Right lobe of liver (tissue), 6 donors: Measurements from ENCODE around the gene CDC20. TPM values are rescaled to one million over a fixed set of nuclear protein-coding genes. Genes with fewer than 3 reads are reported as not detected.

Experiments used
- ATAC-seq, 4 donors: fragments of 200-7000 bp; cut with Tn5 transposase; one replicate each; pipeline ENCODE4 v1.9.1; 2020; ENCODE audit warnings: mild to moderate bottlenecking in 4 of 4, moderate library complexity in 4 of 4
- DNase-seq, 3 donors: peaks; one replicate each; pipeline ENCODE4 v3.0.0-alpha.2; 2020
- H3K27ac ChIP-seq, 3 donors: fragments of 200-600 bp; one replicate each; pipeline ENCODE4 v1.8.0; 2022
- H3K27me3 ChIP-seq, 2 donors: fragments of 200-600 bp; one replicate each; pipeline ENCODE4 v1.8.0; 2022
- H3K36me3 ChIP-seq, 4 donors: fragments of 200-600 bp; sonication (generic) in 1 of 4; one replicate each; pipeline versions ENCODE4 v1.5.1 to v1.8.0; 2017 to 2022; ENCODE audit warnings: control low read depth in 1 of 4
- H3K4me1 ChIP-seq, 4 donors: fragments of 200-600 bp; sonication (generic) in 1 of 4; one replicate each; pipeline versions ENCODE4 v1.5.1 to v1.8.0; 2017 to 2022; ENCODE audit warnings: control low read depth in 1 of 4
- H3K4me3 ChIP-seq, 3 donors: fragments of 200-600 bp; one replicate each; pipeline ENCODE4 v1.8.0; 2022
- H3K9me3 ChIP-seq, 4 donors: fragments of 200-600 bp; sonication (generic) in 1 of 4; one replicate each; pipeline versions ENCODE4 v1.5.1 to v1.8.0; 2017 to 2022; ENCODE audit warnings: control low read depth in 1 of 4
- CTCF ChIP-seq, 4 donors: fragments of 200-600 bp in 3 of 4; fragments of 450-650 bp in 1 of 4; IDR thresholded peaks; one replicate each; pipeline versions ENCODE4 v1.5.1 to v1.8.0; 2016 to 2022; ENCODE audit warnings: antibody characterized with exemption in 4 of 4, mild to moderate bottlenecking in 2 of 4
- POLR2A ChIP-seq: fragments of 450-650 bp; IDR thresholded peaks from one replicate; pipeline ENCODE4 v1.6.1; 2017; ENCODE audit warnings: antibody characterized with exemption, mild to moderate bottlenecking
- whole genome bisulfite sequencing: methylation state at CpG from one replicate; pipeline ENCODE4 v1.1.6; 2018; ENCODE audit warnings: low coverage, low lambda C conversion rate; ENCODE audit not compliant: insufficient coverage; ENCODE audit errors: missing lambda C conversion rate; 5-methylcytosine and 5-hydroxymethylcytosine counted together
- intact Hi-C, 2 donors: fragments of 100-400 bp; cut with DNase I; formaldehyde crosslinking; loops; one replicate each; pipeline versions ENCODE4 v1.11.2 to v1.14.1; 2022
- total RNA-seq, 6 experiments: library from RNA; depleted of rRNA in 2 of 6; stranded (reverse); fragments of >200 nt in 2 of 6; fragmentation: NEBNext Ultra II Directional in 3 of 6; extraction: Animal tissue kit (Norgen Biotek cat#: 25700) in 3 of 6; gene quantifications; one replicate each; pipeline versions ENCODE4 v1.1.0 to v1.2.4, GENCODE V29; 2016 to 2023
- donor health status: DM: no; HTN: yes; CAD: no.
- donor health status: DM: no; HTN: no; CAD: no.
- donor health status: DM: no; HTN: no; CAD: no.
- donor health status: DM: no; HTN: yes; CAD: no.
- donor health status: DM: no; HTN: yes; CAD: no.

The CDC20 gene
- total RNA-seq, 6 experiments from 2014 or later: 0.49 to 5.3 (median 2.3) TPM; not detected in 1

DNA sequence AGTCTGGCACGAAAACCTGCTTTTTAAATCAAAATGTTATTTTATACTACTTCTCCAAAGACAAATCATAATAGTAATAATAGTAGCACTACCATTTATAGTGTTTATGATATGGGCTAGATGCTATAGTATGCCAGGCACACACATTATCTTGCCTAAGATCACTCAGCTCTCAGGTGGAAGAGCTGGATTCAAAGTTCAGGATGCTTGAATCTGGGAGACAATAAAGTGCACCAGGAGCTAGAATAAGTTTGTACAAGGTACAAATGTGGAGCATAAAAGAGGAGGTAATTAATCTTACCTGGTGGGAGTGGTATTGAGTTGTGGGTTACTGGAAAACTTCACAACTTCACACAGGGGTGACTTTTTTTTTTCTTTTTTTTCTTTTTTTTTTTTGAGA, 19.1 kb downstream of the CDC20 start:
- 100% methylated on average over 1 of the region's 1 CpG for WGBS
- Histone ChIP-seq H3K27ac (no peak overlapping the region), H3K27me3 (no peaks in the 10 kb centered on the region), H3K4me1 (peaks cover 0 to 16% (median 0%) of the 10 kb centered on the region in 4 donors), H3K9me3 (no peaks in the 10 kb centered on the region), H3K4me3 (no peak overlapping the region), H3K36me3 (peaks cover 0 to 2% (median under 1%) of the 10 kb centered on the region in 4 donors)
- DNase-seq (no peak), ATAC-seq (no peak)
- intact Hi-C loops: no loop called here
- TF ChIP-seq CTCF (IDR thresholded peaks at IDR 0.05): no peak
- TF ChIP-seq POLR2A: no peak

DNA sequence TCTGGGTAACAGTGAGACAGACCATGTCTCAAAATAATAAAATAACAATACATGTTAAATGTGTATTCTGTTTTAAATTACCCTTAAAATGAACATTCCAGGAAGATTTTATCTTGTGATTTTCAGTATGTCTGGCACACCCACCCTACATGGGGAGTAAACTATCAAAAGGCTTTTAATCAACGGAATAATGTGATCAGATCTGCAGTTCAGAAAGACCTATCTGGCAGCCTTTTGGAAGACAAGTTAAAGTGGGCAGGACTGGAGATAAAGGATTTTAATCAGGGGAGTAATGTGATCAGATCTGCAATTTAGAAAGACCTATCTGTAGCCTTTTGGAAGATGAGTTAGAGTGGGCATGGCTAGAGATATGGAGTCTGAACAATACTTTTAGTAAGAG, 20.7 kb downstream of the CDC20 start:
- intact Hi-C loops: no loop called here
- Histone ChIP-seq H3K4me3 (no peak overlapping the region), H3K9me3 (no peaks in the 10 kb centered on the region), H3K36me3 (peaks cover 0 to 16% (median 4%) of the 10 kb centered on the region in 4 donors), H3K27me3 (no peaks in the 10 kb centered on the region), H3K4me1 (peaks cover 0 to 4% (median 0%) of the 10 kb centered on the region in 4 donors), H3K27ac (no peak overlapping the region)
- WGBS: 83% methylated on average over 1 of the region's 1 CpG
- no peak for TF ChIP-seq CTCF (IDR thresholded peaks at IDR 0.05)
- TF ChIP-seq POLR2A: no peak
- DNase-seq (no peak), ATAC-seq (no peak)

DNA sequence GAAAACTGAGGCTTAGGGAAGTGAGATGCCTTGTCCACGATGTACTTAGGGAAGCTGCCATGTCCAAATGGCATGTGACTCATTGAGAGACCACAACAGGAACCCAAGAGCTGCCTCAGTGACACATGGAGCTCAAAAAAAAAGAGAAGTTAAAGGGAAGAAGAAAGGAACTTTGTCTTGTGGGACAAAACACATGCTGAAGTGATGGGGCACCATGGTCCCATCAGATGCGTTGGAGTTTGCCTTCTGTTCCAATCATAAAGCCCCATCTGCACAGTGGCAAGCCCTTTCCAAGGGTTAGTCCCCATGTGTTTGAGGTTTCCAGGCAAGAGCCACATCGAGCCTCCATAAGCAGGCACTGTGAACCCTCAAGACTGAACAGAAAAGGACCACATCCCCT, 22.8 kb downstream of the CDC20 start:
- intact Hi-C loops: loop anchor here (10.0 kb wide), 1 partner anchor 147 kb away; no protein-coding TSS in a partner anchor
- WGBS: 54% methylated on average over 2 of the region's 3 CpGs
- H3K4me3 ChIP-seq: no peak overlapping the region
- TF ChIP-seq POLR2A (no peak), CTCF (IDR thresholded peaks at IDR 0.05) (no peak)
- peaks cover 0 to 37% (median 22%) of the 10 kb centered on the region in 4 donors for H3K36me3 ChIP-seq
- H3K27me3 ChIP-seq: no peaks in the 10 kb centered on the region
- no peak for DNase-seq
- H3K27ac ChIP-seq: no peak overlapping the region
- peaks cover 0 to 4% (median 0%) of the 10 kb centered on the region in 4 donors for H3K4me1 ChIP-seq
- H3K9me3 ChIP-seq: no peaks in the 10 kb centered on the region
- peak in 3 of 4 donors; percentile 19 to 53 (median 29) for ATAC-seq

DNA sequence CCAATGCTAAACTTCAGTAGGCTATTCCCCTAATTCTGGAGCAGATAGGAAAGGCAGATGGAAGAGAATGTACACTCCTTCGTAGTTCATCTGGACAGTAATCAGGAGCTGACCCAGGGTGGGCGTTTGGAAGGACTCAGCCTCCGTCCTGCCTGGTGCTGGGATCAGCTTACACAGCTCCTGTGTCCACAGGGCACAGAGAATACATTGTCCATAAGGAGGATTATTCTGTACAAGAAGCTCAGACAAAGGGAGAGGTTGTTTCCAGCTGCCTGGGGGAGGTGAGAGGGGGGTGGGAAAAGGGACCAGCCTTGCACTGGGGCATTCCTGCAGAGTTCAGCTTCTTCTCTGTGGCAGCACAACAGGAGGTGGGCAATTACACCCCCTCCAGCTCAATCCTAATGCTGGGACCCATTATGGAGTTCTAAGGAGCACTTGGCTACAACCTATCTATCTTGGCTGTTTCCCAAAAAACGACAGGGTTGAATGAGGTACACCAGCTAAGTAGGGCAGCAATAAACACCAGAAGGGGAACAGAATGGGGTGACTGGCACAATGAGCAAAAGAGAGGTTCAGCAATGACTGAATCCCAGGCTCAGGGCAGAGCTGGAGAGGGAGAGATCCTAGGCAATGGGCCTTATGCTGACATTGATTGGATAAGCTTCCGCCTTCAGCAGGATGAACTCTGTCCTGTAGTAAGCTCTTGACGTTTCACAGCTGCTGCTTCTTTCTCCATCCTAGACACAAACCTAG, 23.4 kb downstream of the CDC20 start:
- H3K4me1 ChIP-seq: peaks cover 0 to 4% (median 0%) of the 10 kb centered on the region in 4 donors
- H3K9me3 ChIP-seq: no peaks in the 10 kb centered on the region
- no peak for TF ChIP-seq POLR2A
- no peak for TF ChIP-seq CTCF (IDR thresholded peaks at IDR 0.05)
- WGBS: 31% methylated on average over 4 of the region's 6 CpGs
- H3K27ac ChIP-seq: no peak overlapping the region
- ATAC-seq: peak; percentile 50 to 81 (median 68)
- no peaks in the 10 kb centered on the region for H3K27me3 ChIP-seq
- H3K36me3 ChIP-seq: peaks cover 0 to 43% (median 25%) of the 10 kb centered on the region in 4 donors
- DNase-seq: no peak
- intact Hi-C loops: loop anchor here (10.0 kb wide), 1 partner anchor 147 kb away; no protein-coding TSS in a partner anchor
- no peak overlapping the region for H3K4me3 ChIP-seq
